ENCODE measurements around the gene PPP4C.
A peak's percentile ranks its signal among the peaks of the same experiment; 100 is the strongest.

PPP4C gene

DNA sequence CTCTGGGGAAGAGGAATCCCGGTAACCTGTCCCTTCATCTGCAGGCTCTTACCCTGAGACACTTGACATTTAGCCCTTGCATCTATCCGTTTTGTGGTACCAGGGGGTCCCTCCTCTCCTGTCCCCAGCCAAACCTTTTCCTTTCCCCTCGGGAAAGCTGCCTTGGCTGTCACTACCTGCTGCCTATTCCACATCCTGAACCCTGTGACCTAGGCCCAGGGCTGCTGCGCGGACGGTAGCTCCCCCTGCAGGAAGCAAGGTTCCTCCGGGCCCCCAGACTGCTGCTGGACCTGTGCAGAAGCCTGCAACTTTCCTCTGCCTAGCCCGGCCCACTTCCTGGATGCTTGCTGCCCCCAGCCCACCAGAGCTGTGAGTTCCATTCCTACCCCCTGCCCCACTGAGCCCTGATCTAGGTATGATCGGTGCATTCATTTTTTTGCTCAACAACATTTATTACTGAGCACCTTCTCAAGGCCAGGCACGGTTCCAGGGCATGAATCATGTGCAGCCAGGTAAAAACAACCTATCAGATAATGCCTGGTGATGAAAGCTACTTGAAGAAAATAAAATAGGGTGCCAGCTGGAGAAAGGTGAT is 20.7 kb upstream of the PPP4C start:
- peak overlapping the region; percentile 92; the same call in 1 of the 2 replicates for H3K4me3 ChIP-seq (replicated peaks; ENCODE audit: low read depth, low read length)
- no peak for DNase-seq (ENCODE audit: extremely low read depth, low read depth)
- TF ChIP-seq, protein P1, sequence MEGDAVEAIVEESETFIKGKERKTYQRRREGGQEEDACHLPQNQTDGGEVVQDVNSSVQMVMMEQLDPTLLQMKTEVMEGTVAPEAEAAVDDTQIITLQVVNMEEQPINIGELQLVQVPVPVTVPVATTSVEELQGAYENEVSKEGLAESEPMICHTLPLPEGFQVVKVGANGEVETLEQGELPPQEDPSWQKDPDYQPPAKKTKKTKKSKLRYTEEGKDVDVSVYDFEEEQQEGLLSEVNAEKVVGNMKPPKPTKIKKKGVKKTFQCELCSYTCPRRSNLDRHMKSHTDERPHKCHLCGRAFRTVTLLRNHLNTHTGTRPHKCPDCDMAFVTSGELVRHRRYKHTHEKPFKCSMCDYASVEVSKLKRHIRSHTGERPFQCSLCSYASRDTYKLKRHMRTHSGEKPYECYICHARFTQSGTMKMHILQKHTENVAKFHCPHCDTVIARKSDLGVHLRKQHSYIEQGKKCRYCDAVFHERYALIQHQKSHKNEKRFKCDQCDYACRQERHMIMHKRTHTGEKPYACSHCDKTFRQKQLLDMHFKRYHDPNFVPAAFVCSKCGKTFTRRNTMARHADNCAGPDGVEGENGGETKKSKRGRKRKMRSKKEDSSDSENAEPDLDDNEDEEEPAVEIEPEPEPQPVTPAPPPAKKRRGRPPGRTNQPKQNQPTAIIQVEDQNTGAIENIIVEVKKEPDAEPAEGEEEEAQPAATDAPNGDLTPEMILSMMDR (IDR thresholded peaks at IDR 0.05; ENCODE audit: low read depth, low read length, missing control alignments): peak; percentile 77

DNA sequence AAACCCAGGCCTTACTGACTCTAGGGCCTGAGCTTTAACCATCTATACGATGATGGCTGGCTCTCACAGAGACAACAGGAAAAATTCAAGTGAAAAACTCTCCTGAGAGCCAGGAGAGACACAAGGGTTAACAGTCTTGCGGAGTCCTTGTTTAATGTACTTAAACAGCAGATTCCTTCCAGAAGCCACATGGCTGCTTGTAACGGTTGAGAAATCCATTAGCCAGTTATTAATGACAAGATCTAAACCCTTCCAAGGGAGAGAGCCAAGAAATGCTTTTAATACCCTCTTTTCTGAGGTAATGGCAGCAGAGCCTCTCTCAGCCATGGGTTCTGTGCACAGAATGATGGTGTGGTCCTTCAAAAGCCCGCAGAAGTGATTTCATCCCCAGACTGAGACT is 15.4 kb upstream of the PPP4C start:
- TF ChIP-seq, protein P1 (IDR thresholded peaks at IDR 0.05; ENCODE audit: low read depth, low read length, missing control alignments): no peak
- H3K4me3 ChIP-seq (replicated peaks; ENCODE audit: low read depth, low read length): no peak overlapping the region
- DNase-seq (ENCODE audit: extremely low read depth, low read depth): no peak

DNA sequence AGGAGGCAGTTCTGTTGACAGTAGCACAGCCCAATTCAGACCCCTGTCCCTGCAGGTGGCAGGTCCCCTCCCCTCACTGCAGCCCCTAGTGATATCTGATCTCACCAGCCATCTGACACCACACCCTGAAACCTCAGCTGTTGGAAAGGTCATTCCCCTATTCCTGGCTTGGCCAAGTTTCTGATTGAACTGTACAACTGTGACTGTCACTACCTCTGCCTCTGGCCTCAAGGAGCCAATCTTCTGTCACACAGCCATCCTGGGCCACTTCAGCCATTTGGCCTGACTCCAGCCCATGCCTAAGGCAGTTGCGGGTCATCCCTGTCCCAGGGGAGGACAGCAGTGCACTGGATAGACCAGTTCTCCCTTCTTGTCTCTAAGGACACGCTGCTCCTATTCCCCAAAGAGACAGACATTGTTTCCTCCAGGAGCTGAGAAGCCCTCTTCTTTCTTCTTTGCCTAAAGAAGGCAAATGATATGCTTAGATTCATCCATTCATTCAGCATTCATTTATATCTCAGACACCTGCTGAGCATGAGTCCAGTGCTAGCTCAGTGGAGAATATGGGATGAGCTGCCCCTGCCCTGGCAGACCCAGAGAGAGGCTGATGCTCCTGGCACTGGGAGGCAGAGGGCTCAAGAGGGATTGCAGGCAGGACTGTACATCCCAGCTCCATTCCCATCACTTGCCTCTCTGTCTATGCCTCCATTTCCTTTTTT is 14.8 kb upstream of the PPP4C start:
- TF ChIP-seq, protein P1 (IDR thresholded peaks at IDR 0.05; ENCODE audit: low read depth, low read length, missing control alignments): no peak
- no peak for DNase-seq (ENCODE audit: extremely low read depth, low read depth)
- no peak overlapping the region for H3K4me3 ChIP-seq (replicated peaks; ENCODE audit: low read depth, low read length)

DNA sequence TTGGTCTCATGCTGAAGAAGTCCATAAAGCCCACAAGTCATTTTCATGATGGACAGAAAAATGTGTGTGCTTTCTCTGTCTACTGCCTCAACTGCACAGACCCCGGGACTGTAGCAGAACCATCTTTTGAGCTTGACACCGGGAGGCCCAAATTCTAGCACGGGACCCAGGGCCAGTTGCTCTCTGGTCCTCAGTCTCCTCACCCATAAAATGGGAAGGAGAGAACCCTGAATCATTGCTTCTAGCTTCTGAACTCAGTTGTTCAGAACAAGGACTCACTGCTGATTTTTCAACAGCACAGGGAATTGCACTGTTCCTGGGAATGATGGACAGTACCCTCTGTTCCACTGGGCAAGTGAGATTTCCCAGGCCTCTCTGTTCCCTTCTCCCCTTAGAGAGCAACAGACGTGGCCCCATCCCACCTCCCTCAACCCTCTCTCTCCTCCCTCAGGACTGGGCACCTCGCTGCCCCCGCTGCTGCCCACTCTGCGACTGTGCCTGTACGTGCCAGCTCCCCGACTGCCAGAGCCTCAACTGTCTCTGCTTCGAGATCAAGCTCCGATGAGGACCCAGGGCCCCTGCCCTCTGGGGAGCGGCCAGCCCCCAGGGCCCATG is 12.4 kb upstream of the PPP4C start:
- DNase-seq (ENCODE audit: extremely low read depth, low read depth): no peak
- peak overlapping the region; percentile 96 for H3K4me3 ChIP-seq (replicated peaks; ENCODE audit: low read depth, low read length)
- TF ChIP-seq, protein P1 (IDR thresholded peaks at IDR 0.05; ENCODE audit: low read depth, low read length, missing control alignments): no peak

DNA sequence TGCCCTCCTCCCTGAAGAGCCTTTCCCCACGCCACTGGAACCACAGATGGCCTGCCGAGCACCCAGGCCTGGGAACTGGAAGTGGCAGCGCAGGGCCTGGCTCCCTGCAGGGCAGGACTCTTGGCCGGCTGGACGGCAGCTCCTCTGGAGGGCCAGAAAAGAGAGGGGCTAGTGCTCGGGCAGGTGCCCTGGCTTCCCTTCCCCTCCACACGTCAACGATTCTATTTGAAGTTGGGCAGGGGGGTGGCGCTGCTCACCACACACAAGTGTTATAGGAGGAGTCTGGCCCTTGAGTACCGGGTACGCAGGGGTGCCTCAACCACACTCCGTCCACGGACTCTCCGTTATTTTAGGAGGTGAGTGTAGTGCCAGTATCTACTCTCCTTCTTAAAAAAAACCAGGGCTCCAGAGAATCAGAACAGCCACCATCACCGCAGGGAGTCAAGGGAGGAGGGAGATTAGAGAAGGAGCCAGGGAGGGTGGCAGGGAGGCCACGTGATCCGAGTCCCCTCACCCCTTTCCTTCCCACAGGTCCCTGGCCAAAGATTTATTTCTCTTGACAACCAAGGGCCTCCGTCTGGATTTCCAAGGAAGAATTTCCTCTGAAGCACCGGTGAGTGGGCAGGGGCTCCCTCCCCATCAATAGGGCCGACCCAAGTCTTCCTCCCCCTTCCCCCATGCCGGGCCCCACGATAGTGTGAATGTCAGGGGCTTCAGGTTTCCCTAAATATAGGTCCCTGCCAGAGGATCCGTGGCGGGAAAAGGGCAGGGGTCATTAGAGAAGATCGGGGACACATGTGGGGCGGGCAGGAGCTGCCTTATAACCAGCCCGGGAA is 11.7 kb upstream of the PPP4C start:
- TF ChIP-seq, protein P1 (IDR thresholded peaks at IDR 0.05; ENCODE audit: low read depth, low read length, missing control alignments): no peak
- no peak for DNase-seq (ENCODE audit: extremely low read depth, low read depth)
- H3K4me3 ChIP-seq (replicated peaks; ENCODE audit: low read depth, low read length): peak overlapping the region; percentile 96

DNA sequence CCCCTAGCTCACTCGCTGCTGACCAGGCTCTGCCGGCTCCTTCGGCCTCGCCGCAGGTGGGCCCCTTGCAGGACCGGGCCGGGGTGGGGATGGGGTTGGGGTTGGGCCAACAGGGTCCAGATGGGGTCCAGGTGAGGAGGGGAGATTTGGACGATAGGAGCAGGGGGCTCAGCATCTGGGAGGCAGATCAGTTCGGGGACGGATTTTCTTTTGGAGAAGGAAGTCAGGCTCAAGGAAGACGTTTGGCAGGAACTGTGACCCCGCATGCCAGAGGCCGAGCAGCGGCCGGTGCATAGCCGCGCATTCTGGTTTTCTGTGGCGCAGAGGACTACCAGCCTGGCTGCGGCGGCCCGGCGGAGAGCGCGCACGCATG is 11.1 kb upstream of the PPP4C start:
- TF ChIP-seq, protein P1 (IDR thresholded peaks at IDR 0.05; ENCODE audit: low read depth, low read length, missing control alignments): no peak
- H3K4me3 ChIP-seq (replicated peaks; ENCODE audit: low read depth, low read length): peak overlapping the region; percentile 96
- no peak for DNase-seq (ENCODE audit: extremely low read depth, low read depth)
